ENCODE data around the gene SEMA6B. TPM values are rescaled to one million over a fixed set of nuclear protein-coding genes. Genes with fewer than 3 reads are reported as not detected.

The SEMA6B gene
- total RNA-seq, result 0.49 and 3.3 TPM in 2 replicates

GRCh38 chr19:4559569-4559968 lies at the start of gene SEMA6B:
Gene SEMA6B (minus strand): TSS chr19:4559684. CDS start chr19:4558457, 1,227 bp downstream.

GRCh38 chr19:4539693-4540581 lies 19.5 kb downstream of the SEMA6B start, which contains the start of gene LRG1:
Gene LRG1 (minus strand): TSS chr19:4540036. CDS start chr19:4540013, 23 bp downstream.

GRCh38 chr19:4534836-4535658 lies 24.4 kb downstream of the SEMA6B start, which contains the start of gene PLIN5:
Gene PLIN5 (minus strand): TSS chr19:4535224. CDS start chr19:4534074, 1,150 bp downstream.

GRCh38 chr19:4518345-4519171 lies 40.9 kb downstream of the SEMA6B start, which contains the start of gene PLIN4:
Gene PLIN4 (minus strand): TSS chr19:4518486. CDS start chr19:4518272, 214 bp downstream.

Other genes with a start within 250 kb of the SEMA6B start
- gene STAP2, start 220.9 kb downstream of the SEMA6B start, total RNA-seq, result 42.7 and 52.2 TPM in 2 replicates
- gene MPND, start 216.1 kb downstream of the SEMA6B start, total RNA-seq, result 6.2 and 11.0 TPM in 2 replicates
- 99.9 and 101 TPM in 2 replicates for gene SH3GL1, start 159.1 kb downstream of the SEMA6B start, total RNA-seq
- 12.0 and 31.4 TPM in 2 replicates for gene CHAF1A, start 157.0 kb downstream of the SEMA6B start, total RNA-seq
- gene UBXN6, start 101.9 kb downstream of the SEMA6B start, total RNA-seq, result 114 and 193 TPM in 2 replicates
- gene HDGFL2, start 87.4 kb downstream of the SEMA6B start, total RNA-seq, result 66.5 and 69.6 TPM in 2 replicates
- 0.13 TPM in 1 of 2 replicates, not detected in the other for gene PLIN4, start 41.2 kb downstream of the SEMA6B start, total RNA-seq
- gene PLIN5, start 24.5 kb downstream of the SEMA6B start, total RNA-seq, result not detected in 2 replicates
- under 0.01 TPM in 1 of 2 replicates, not detected in the other for gene LRG1, start 19.6 kb downstream of the SEMA6B start, total RNA-seq
- gene TNFAIP8L1, start 79.8 kb upstream of the SEMA6B start, total RNA-seq, result 3.3 and 10.8 TPM in 2 replicates
- 129 and 171 TPM in 2 replicates for gene MYDGF, start 110.7 kb upstream of the SEMA6B start, total RNA-seq
- 57.8 and 127 TPM in 2 replicates for gene DPP9, start 164.2 kb upstream of the SEMA6B start, total RNA-seq
- gene FEM1A, start 232.1 kb upstream of the SEMA6B start, total RNA-seq, result 14.7 and 15.1 TPM in 2 replicates

All from mesangial cell (primary cell).